Mesenchymal stem cell (in vitro differentiated cells and primary cell): ENCODE results near the gene TNS1.

Source experiments
- DNase-seq: peaks from one replicate; pipeline ENCODE4 v3.0.0-alpha.2; 2013
- H2AFZ ChIP-seq: one replicate; pipeline ENCODE4 v1.6.1; 2013; ENCODE audit warnings: low read depth, mild to moderate bottlenecking, control low read depth, inconsistent platforms, low read length, moderate library complexity
- H2AK5ac ChIP-seq: 2 replicates; pipeline ENCODE4 v1.6.1; 2013; ENCODE audit warnings: low read length, moderate library complexity, mild to moderate bottlenecking, inconsistent platforms; ENCODE audit not compliant: severe bottlenecking
- H2BK120ac ChIP-seq: one replicate; pipeline ENCODE4 v1.6.1; 2013; ENCODE audit warnings: low read depth, mild to moderate bottlenecking, inconsistent platforms, low read length, moderate library complexity
- H2BK12ac ChIP-seq, 2 experiments: one replicate each; pipeline ENCODE4 v1.6.1; 2013; ENCODE audit warnings: inconsistent platforms in 2 of 2, low read length in 2 of 2, mild to moderate bottlenecking in 2 of 2, moderate library complexity in 2 of 2, control low read depth in 1 of 2
- H2BK15ac ChIP-seq: one replicate; pipeline ENCODE4 v1.6.1; 2013; ENCODE audit warnings: mild to moderate bottlenecking, low read depth, inconsistent platforms; ENCODE audit not compliant: poor library complexity, severe bottlenecking
- H2BK5ac ChIP-seq: 2 replicates; pipeline ENCODE4 v1.6.1; 2013; ENCODE audit warnings: low read depth, mild to moderate bottlenecking, low read length, control low read depth, inconsistent platforms; ENCODE audit not compliant: poor library complexity, severe bottlenecking
- H3K14ac ChIP-seq, 2 experiments: one replicate each; pipeline ENCODE4 v1.6.1; 2013; ENCODE audit warnings: inconsistent platforms in 2 of 2, low read length in 2 of 2, control low read depth in 1 of 2, mild to moderate bottlenecking in 1 of 2, moderate library complexity in 1 of 2
- H3K18ac ChIP-seq, 2 experiments: one replicate each; pipeline ENCODE4 v1.6.1; 2013; ENCODE audit warnings: inconsistent platforms in 2 of 2, low read length in 2 of 2, control low read depth in 1 of 2, low read depth in 1 of 2, mild to moderate bottlenecking in 1 of 2
- H3K23ac ChIP-seq, 2 experiments: one replicate each; pipeline ENCODE4 v1.6.1; 2013; ENCODE audit warnings: inconsistent platforms in 2 of 2, low read length in 2 of 2, mild to moderate bottlenecking in 2 of 2, moderate library complexity in 2 of 2, control low read depth in 1 of 2
- H3K27ac ChIP-seq: 2 replicates; pipeline ENCODE4 v1.5.1; 2013; ENCODE audit warnings: mild to moderate bottlenecking, moderate library complexity, low read length, control low read depth, inconsistent platforms; ENCODE audit not compliant: poor library complexity, severe bottlenecking
- H3K27me3 ChIP-seq, 2 experiments: 2 replicates each; pipeline versions ENCODE4 v1.6.1 to v1.7.0; 2013; ENCODE audit warnings: low read length in 2 of 2, mild to moderate bottlenecking in 2 of 2, moderate library complexity in 2 of 2, control low read depth in 1 of 2, inconsistent platforms in 1 of 2; ENCODE audit not compliant: control insufficient read depth in 1 of 2, insufficient read depth in 1 of 2
- H3K36me3 ChIP-seq, 2 experiments: 2 replicates each; pipeline versions ENCODE4 v1.6.1 to v1.7.0; 2013; ENCODE audit warnings: low read length in 2 of 2, control low read depth in 1 of 2, inconsistent platforms in 1 of 2, low read depth in 1 of 2, mild to moderate bottlenecking in 1 of 2; ENCODE audit not compliant: insufficient read depth in 2 of 2, control insufficient read depth in 1 of 2
- H3K4ac ChIP-seq, 2 experiments: one replicate each; pipeline ENCODE4 v1.6.1; 2013; ENCODE audit warnings: inconsistent platforms in 2 of 2, low read length in 2 of 2, mild to moderate bottlenecking in 2 of 2, moderate library complexity in 2 of 2, control low read depth in 1 of 2, low read depth in 1 of 2
- H3K4me1 ChIP-seq: 2 replicates; pipeline ENCODE4 v1.6.1; 2013; ENCODE audit warnings: low read depth, low read length, control low read depth; ENCODE audit not compliant: control insufficient read depth, insufficient read depth
- H3K4me2 ChIP-seq: 2 replicates; pipeline ENCODE4 v1.6.1; 2013; ENCODE audit warnings: low read length, mild to moderate bottlenecking, inconsistent platforms; ENCODE audit not compliant: poor library complexity, severe bottlenecking
- H3K4me3 ChIP-seq, 2 experiments: 2 replicates each; pipeline versions ENCODE4 v1.5.1 to v1.7.0; 2013; ENCODE audit warnings: low read length in 2 of 2, mild to moderate bottlenecking in 2 of 2, control low read depth in 1 of 2, low read depth in 1 of 2; ENCODE audit not compliant: insufficient read depth in 1 of 2
- H3K79me1 ChIP-seq: replicated peaks from 2 replicates; pipeline ENCODE4 v1.6.1; 2013; ENCODE audit warnings: mild to moderate bottlenecking, control low read depth, low read length, inconsistent platforms; ENCODE audit not compliant: poor library complexity, severe bottlenecking
- H3K9ac ChIP-seq: 2 replicates; pipeline ENCODE4 v1.7.0; 2013; ENCODE audit warnings: mild to moderate bottlenecking, low read length, moderate library complexity
- H3K9me3 ChIP-seq: 2 replicates; pipeline ENCODE4 v1.7.0; 2013; ENCODE audit warnings: mild to moderate bottlenecking, low read length; ENCODE audit not compliant: control insufficient read depth
- H4K8ac ChIP-seq: one replicate; pipeline ENCODE4 v1.6.1; 2013; ENCODE audit warnings: inconsistent platforms, mild to moderate bottlenecking, low read length, moderate library complexity
- H4K91ac ChIP-seq: one replicate; pipeline ENCODE4 v1.6.1; 2013; ENCODE audit warnings: mild to moderate bottlenecking, low read length, inconsistent platforms
- WGBS: methylation state at CpG from one replicate; pipeline ENCODE4 v1.1.7; 2013; ENCODE audit warnings: mixed read lengths; 5-methylcytosine and 5-hydroxymethylcytosine counted together

Gene TNS1

DNA sequence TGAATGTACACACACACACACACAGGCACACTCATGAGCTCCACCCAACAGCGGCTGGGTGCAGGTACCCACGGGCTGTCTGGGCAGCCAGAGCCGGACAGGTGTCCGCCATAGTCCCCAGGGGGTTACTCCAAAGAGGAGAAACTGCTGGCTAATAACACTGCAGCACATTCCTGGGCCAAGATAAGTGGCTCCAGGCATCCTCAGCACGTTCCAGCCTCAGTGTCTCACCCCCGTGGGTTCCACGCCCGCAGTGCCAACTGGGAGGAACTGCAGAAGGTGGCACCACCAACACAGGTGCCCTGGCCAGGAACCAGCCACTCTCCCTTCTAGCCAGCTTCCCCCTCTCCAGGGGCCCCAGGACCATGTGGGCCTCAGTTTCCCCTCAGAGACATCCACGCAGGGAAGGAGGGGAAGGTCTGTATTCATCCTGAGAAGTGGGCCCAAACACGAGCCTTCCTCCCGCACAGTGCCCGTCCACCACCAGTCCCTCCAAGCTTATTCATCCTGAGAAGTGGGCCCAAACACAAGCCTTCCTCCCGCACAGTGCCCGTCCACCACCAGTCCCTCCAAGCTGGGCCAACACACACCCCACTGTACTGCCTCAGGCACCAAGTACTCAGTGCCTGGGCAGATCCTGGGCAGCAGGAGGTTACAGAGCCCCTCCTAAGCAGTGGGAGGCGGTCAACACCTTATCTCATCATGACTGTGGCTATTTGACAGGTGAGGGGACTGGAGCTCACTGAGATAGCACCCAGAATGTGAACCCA is 47.6 kb downstream of the TNS1 start:
- no peak overlapping the region for H4K91ac ChIP-seq
- no peak overlapping the region for H2BK12ac ChIP-seq
- no peak overlapping the region for H2BK120ac ChIP-seq
- H4K8ac ChIP-seq = no peak overlapping the region
- DNase-seq = no peak
- 89% methylated on average over 15 of the region's 15 CpGs for WGBS
- H3K4me3 ChIP-seq = no peak overlapping the region
- H3K4ac ChIP-seq = no peak overlapping the region
- H3K18ac ChIP-seq = no peak overlapping the region
- H3K79me1 ChIP-seq = peaks cover 43% of the 10 kb centered on the region
- H3K4me1 ChIP-seq = peaks cover 29% of the 10 kb centered on the region
- H2BK15ac ChIP-seq = no peak overlapping the region
- no peak overlapping the region for H3K27ac ChIP-seq
- H2AK5ac ChIP-seq = no peak overlapping the region
- H3K36me3 ChIP-seq = peaks cover 9 to 46% of the 10 kb centered on the region in 2 experiments
- H3K9ac ChIP-seq = no peak overlapping the region
- H2BK5ac ChIP-seq = no peak overlapping the region
- no peak overlapping the region for H3K4me2 ChIP-seq
- no peak overlapping the region for H3K23ac ChIP-seq
- H3K27me3 ChIP-seq = peaks cover 0 to 3% of the 10 kb centered on the region in 2 experiments
- H3K14ac ChIP-seq = no peak overlapping the region
- no peak overlapping the region for H2AFZ ChIP-seq
- no peaks in the 10 kb centered on the region for H3K9me3 ChIP-seq

DNA sequence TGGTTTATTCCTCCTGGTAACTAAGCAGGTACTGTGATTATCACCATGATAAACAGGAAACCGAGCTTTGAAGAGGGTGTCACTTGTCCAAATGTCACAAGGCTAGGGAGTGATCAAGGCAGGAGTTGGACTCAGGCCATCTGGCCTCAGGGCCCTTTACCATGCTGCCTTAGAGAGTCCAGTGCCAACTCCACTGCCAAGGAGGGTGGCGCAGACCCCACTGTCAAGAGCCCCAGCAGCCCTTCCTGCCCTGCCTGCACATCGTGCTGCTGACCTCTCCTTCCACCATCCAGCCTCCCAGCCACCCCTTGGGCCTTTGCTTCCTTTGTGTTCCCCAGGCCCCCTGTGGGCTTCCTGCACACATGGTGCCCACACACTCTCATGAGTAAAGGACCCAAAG is 48.3 kb downstream of the TNS1 start:
- Histone ChIP-seq H3K36me3 (peaks cover 9 to 46% of the 10 kb centered on the region in 2 experiments), H3K4me2 (no peak overlapping the region), H2AFZ (no peak overlapping the region), H2BK120ac (no peak overlapping the region), H3K4ac (no peak overlapping the region), H3K27ac (no peak overlapping the region), H3K4me3 (no peak overlapping the region), H3K79me1 (peaks cover 40% of the 10 kb centered on the region), H2BK5ac (no peak overlapping the region), H2AK5ac (no peak overlapping the region), H3K9ac (no peak overlapping the region), H4K91ac (no peak overlapping the region), H3K4me1 (peaks cover 22% of the 10 kb centered on the region), H3K18ac (no peak overlapping the region), H2BK12ac (no peak overlapping the region), H3K9me3 (no peaks in the 10 kb centered on the region), H4K8ac (no peak overlapping the region), H3K27me3 (peaks cover 0 to 3% of the 10 kb centered on the region in 2 experiments), H3K14ac (no peak overlapping the region), H3K23ac (no peak overlapping the region), H2BK15ac (no peak overlapping the region)
- WGBS = 83% methylated on average over 3 of the region's 3 CpGs
- DNase-seq = no peak

DNA sequence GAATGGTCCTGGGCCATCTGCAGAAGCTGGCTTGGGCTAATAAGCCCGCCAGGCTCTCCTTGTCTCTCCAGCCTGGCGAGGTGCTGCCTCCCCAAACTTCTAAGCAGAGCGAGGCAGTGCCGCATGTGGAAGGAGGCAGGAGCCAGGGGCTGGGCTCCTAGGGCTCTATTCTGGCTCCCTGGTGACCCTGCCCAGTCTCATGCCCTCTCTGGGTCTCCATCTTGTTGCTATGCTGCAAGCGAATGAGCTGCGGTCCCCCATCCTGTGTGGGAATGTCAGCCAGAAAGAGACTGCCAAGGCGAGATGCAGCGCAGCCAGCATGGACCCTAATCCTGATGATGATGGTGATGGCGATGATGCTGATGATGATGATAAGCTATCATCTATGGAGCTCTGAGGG is 48.7 kb downstream of the TNS1 start:
- H3K18ac ChIP-seq = no peak overlapping the region
- H3K4me2 ChIP-seq = no peak overlapping the region
- 94% methylated on average over 9 of the region's 9 CpGs for WGBS
- no peak overlapping the region for H3K14ac ChIP-seq
- DNase-seq = no peak
- H4K91ac ChIP-seq = no peak overlapping the region
- H3K4me3 ChIP-seq = no peak overlapping the region
- peak overlapping the region; percentile 59 for H2AK5ac ChIP-seq
- H3K27me3 ChIP-seq = peaks cover 0 to 3% of the 10 kb centered on the region in 2 experiments
- H3K27ac ChIP-seq = no peak overlapping the region
- peaks cover 9 to 42% of the 10 kb centered on the region in 2 experiments for H3K36me3 ChIP-seq
- no peak overlapping the region for H2AFZ ChIP-seq
- no peak overlapping the region for H3K23ac ChIP-seq
- peaks cover 37% of the 10 kb centered on the region for H3K79me1 ChIP-seq
- H2BK120ac ChIP-seq = no peak overlapping the region
- H2BK15ac ChIP-seq = no peak overlapping the region
- H3K9me3 ChIP-seq = no peaks in the 10 kb centered on the region
- H4K8ac ChIP-seq = no peak overlapping the region
- H3K9ac ChIP-seq = no peak overlapping the region
- H3K4ac ChIP-seq = no peak overlapping the region
- H3K4me1 ChIP-seq = peaks cover 22% of the 10 kb centered on the region
- H2BK5ac ChIP-seq = no peak overlapping the region
- no peak overlapping the region for H2BK12ac ChIP-seq

DNA sequence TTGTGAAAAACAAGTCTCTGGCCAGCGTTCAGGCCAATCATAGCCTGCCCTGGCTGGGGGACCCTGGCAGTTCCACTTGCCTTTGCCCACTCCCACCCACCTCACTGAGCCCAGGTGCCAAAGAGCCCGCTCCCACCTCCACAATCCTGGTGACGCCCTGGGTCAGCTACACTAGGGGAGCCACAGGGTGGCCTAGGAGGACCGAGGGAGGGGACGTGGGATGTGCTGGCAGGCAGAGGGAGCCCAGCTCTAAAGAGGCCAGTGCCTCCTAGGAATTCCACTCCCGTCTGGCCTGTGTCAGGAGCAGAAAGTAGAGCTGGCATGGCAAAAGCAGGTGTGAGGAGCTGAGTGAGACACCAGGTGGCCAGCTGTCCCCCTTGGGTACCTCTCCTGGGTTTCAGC is 49.3 kb downstream of the TNS1 start:
- Histone ChIP-seq H2AK5ac (peak overlapping the region; percentile 42), H3K14ac (no peak overlapping the region), H2BK15ac (peak overlapping the region; percentile 73), H4K8ac (no peak overlapping the region), H3K4me1 (peaks cover 20% of the 10 kb centered on the region), H3K9ac (no peak overlapping the region), H3K4ac (no peak overlapping the region), H4K91ac (no peak overlapping the region), H3K23ac (no peak overlapping the region), H2BK120ac (no peak overlapping the region), H3K79me1 (peaks cover 34% of the 10 kb centered on the region), H3K4me2 (no peak overlapping the region), H3K27me3 (peaks cover 0 to 3% of the 10 kb centered on the region in 2 experiments), H3K18ac (no peak overlapping the region), H3K9me3 (no peaks in the 10 kb centered on the region), H3K4me3 (no peak overlapping the region), H3K27ac (no peak overlapping the region), H2BK5ac (no peak overlapping the region), H3K36me3 (peaks cover 9 to 42% of the 10 kb centered on the region in 2 experiments), H2BK12ac (no peak overlapping the region), H2AFZ (no peak overlapping the region)
- 94% methylated on average over 6 of the region's 6 CpGs for WGBS
- no peak for DNase-seq
